HepG2 (cell line): Measurements from ENCODE around the gene MSMP. TPM values are rescaled to one million over a fixed set of nuclear protein-coding genes. Genes with fewer than 3 reads are reported as not detected.

ENCODE experiments used
- ATAC-seq: fragments of 200-7000 bp; cut with Tn5 transposase; 3 replicates; pipeline ENCODE4 v1.9.1; 2020; ENCODE audit warnings: mild to moderate bottlenecking, moderate library complexity
- BruUV-seq: library from RNA; stranded (reverse); fragments of 400-500 nt; replicated peaks from 2 replicates; lab custom pipeline; 2021; lab: Mats Ljungman, UMichigan
- CTCF ChIA-PET: fragments of 300-600 bp; formaldehyde crosslinking; extraction: SDS; loops from one replicate; lab custom pipeline; 2021; ENCODE audit warnings: low total read pairs, inconsistent platforms, low intra/inter-chr PET ratio; lab: Yijun Ruan, JAX
- POLR2A ChIA-PET: fragments of 350-600 bp; sonication (Branson Sonifier 250); formaldehyde crosslinking; loops from one replicate; lab custom pipeline; 2020; ENCODE audit warnings: antibody characterized with exemption, inconsistent platforms; lab: Yijun Ruan, JAX
- DNase-seq: peaks from one replicate; pipeline ENCODE4 v3.0.0-alpha.2; 2015; ENCODE audit warnings: low spot score
- FAIRE-seq: peaks from 3 replicates; lab custom pipeline; 2011; peaks lifted over from hg19 to GRCh38; lab: Jason Lieb, UNC
- H2AFZ ChIP-seq: one replicate; pipeline ENCODE4 v1.6.1; 2011; ENCODE audit warnings: low read length, inconsistent platforms
- H3K27ac ChIP-seq: fragments of 300-600 bp; 3 replicates; pipeline ENCODE4 v1.8.0; 2011; ENCODE audit warnings: mixed run types, mild to moderate bottlenecking, mixed read lengths, low read length, inconsistent platforms; ENCODE audit not compliant: insufficient read depth; ENCODE audit errors: extremely low read length
- H3K27me3 ChIP-seq, 2 experiments: fragments of 200-600 bp in 1 of 2; 2 replicates in 1 of 2; 3 replicates in 1 of 2; pipeline versions ENCODE4 v1.6.0 to v1.8.0; 2011; ENCODE audit warnings: low read length in 2 of 2, mild to moderate bottlenecking in 2 of 2, moderate library complexity in 2 of 2, inconsistent platforms in 1 of 2; ENCODE audit not compliant: insufficient read depth in 2 of 2, control insufficient read depth in 1 of 2
- H3K36me3 ChIP-seq, 2 experiments: fragments of 200-600 bp in 1 of 2; replicated peaks in 1 of 2; 2 replicates in 1 of 2; 3 replicates in 1 of 2; pipeline versions ENCODE4 v1.5.1 to v1.8.0; 2011; ENCODE audit warnings: low read length in 2 of 2, inconsistent platforms in 1 of 2; ENCODE audit not compliant: insufficient read depth in 2 of 2, control insufficient read depth in 1 of 2
- H3K4me1 ChIP-seq: 2 replicates; pipeline ENCODE4 v1.5.1; 2012; ENCODE audit warnings: low read length, inconsistent platforms; ENCODE audit not compliant: insufficient read depth
- H3K4me2 ChIP-seq: 2 replicates; pipeline ENCODE4 v1.6.0; 2011; ENCODE audit warnings: low read depth, low read length, inconsistent platforms
- H3K4me3 ChIP-seq, 3 experiments: fragments of 200-600 bp in 1 of 3; sonication (generic), shearing (Covaris generic) in 1 of 3; replicated peaks in 1 of 3; 2 replicates each; pipeline ENCODE4 v1.5.1; 2011 to 2016; ENCODE audit warnings: low read length in 3 of 3, inconsistent platforms in 2 of 3, low read depth in 2 of 3, mild to moderate bottlenecking in 2 of 3, control low read depth in 1 of 3, mixed read lengths in 1 of 3; ENCODE audit not compliant: insufficient read depth in 1 of 3
- H3K79me2 ChIP-seq: one replicate; pipeline ENCODE4 v1.6.1; 2011; ENCODE audit warnings: low read length, inconsistent platforms; ENCODE audit not compliant: insufficient read depth
- H3K9ac ChIP-seq: 2 replicates; pipeline ENCODE4 v1.6.0; 2011; ENCODE audit warnings: mild to moderate bottlenecking, low read depth, low read length, inconsistent platforms; ENCODE audit not compliant: insufficient read depth
- H3K9me3 ChIP-seq: 2 replicates; pipeline ENCODE4 v1.5.1; 2012; ENCODE audit warnings: mild to moderate bottlenecking, low read length
- H4K20me1 ChIP-seq: 2 replicates; pipeline ENCODE4 v1.6.0; 2011; ENCODE audit warnings: inconsistent platforms, mild to moderate bottlenecking, low read length, moderate library complexity; ENCODE audit not compliant: insufficient read depth
- POLR2G ChIP-seq: fragments of 200-400 bp; formaldehyde crosslinking; IDR thresholded peaks from 2 replicates; pipeline ENCODE4 v1.6.1; 2018; ENCODE audit warnings: mild to moderate bottlenecking, low read depth, low read length, moderate library complexity
- ZFP37 ChIP-seq: sonication (generic); formaldehyde crosslinking; IDR thresholded peaks from 2 replicates; pipeline ENCODE4 v1.4.0; 2020; ENCODE audit warnings: missing genetic modification reagents, borderline replicate concordance
- ZNF354B ChIP-seq: sonication (generic); formaldehyde crosslinking; IDR thresholded peaks from 2 replicates; pipeline ENCODE4 v1.8.0; 2022; ENCODE audit warnings: mild to moderate bottlenecking, missing genetic modification reagents
- WGBS: methylation state at CpG from one replicate; pipeline ENCODE4 v1.1.6; 2017; ENCODE audit warnings: low lambda C conversion rate; 5-methylcytosine and 5-hydroxymethylcytosine counted together
- in situ Hi-C: cut with HindIII; loops from 2 replicates; pipeline ENCODE4 v1.10.0; 2017; ENCODE audit warnings: low pct_unique_long_range_greater_than_20kb; ENCODE audit not compliant: extremely low pct_ligation_motif_present
- intact Hi-C: fragments of 100-400 bp; cut with micrococcal nuclease; formaldehyde crosslinking; loops from one replicate; pipeline ENCODE4 v1.10.0; 2022; ENCODE audit not compliant: unreplicated experiment
- polyA plus RNA-seq, 8 experiments: library from polyadenylated mRNA; depleted of rRNA in 3 of 8; stranded (reverse) in 7 of 8; unstranded in 1 of 8; fragments of >200 nt; fragmentation: Illumina TruSeq in 4 of 8; extraction: Trizol in 4 of 8; gene quantifications; 2 replicates each; pipeline versions ENCODE4 v1.2.1 to v1.2.3, GENCODE V29; 2011 to 2016; ENCODE audit warnings: low read depth in 4 of 8, missing spikeins in 1 of 8, mixed read lengths in 1 of 8; ENCODE audit not compliant: insufficient read depth in 1 of 8
- total RNA-seq, 5 experiments: library from RNA; depleted of rRNA; stranded (reverse); fragments of >200 nt; fragmentation: Illumina TruSeq; extraction: Trizol; gene quantifications; 2 replicates each; pipeline ENCODE4 v1.2.3, GENCODE V29; 2016; ENCODE audit warnings: low read depth in 1 of 5
- TF ChIP-seq, protein P1 (sequence below): sonication (generic); formaldehyde crosslinking; IDR thresholded peaks from 2 replicates; pipeline ENCODE4 v1.4.0; 2020; ENCODE audit warnings: low read depth, missing genetic modification reagents
- TF ChIP-seq, protein P2 (sequence below): sonication (generic); formaldehyde crosslinking; IDR thresholded peaks from 2 replicates; pipeline ENCODE4 v1.8.0; 2022; ENCODE audit warnings: mild to moderate bottlenecking, missing genetic modification reagents, moderate library complexity
- TF ChIP-seq, protein P3 (sequence below): sonication (generic); formaldehyde crosslinking; IDR thresholded peaks from 2 replicates; pipeline ENCODE4 v1.8.0; 2022; ENCODE audit warnings: mild to moderate bottlenecking, missing genetic modification reagents, moderate library complexity

MSMP gene
- total and polyA plus RNA-seq, 2 of the 13 experiments (the other 11 are each of a cell fraction or from before 2014, with no cell fraction given) = 0.24 to 0.46 TPM

DNA sequence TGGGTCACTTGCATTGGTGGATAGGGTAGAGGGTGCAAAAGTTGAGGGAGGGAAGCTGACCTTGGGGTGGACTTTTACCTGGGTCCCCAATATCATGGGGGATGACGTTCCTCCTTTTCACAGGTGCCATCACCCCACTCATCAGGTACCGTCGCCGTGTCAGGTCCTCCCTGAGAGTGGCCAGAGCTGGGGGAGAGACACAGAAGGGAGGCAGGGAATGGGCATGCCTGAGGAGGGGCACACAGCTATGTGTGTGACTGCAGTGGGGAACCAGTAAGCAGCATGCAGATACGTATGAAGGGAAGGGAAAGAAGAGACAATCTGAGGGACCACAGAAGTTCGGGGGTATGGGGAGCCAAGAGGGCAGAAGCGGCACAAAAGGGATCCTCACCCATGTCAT is 15.2 kb downstream of the MSMP start:
- Histone ChIP-seq H3K4me3 (no peak overlapping the region), H3K36me3 (peaks cover 48 to 96% of the 10 kb centered on the region in 2 experiments), H3K79me2 (peaks cover 6% of the 10 kb centered on the region), H3K27me3 (no peaks in the 10 kb centered on the region), H3K9ac (no peak overlapping the region), H4K20me1 (no peaks in the 10 kb centered on the region; the same call in 1 of the 2 replicates), H3K4me2 (no peak overlapping the region), H2AFZ (no peak overlapping the region), H3K4me1 (peaks cover 4% of the 10 kb centered on the region), H3K9me3 (no peaks in the 10 kb centered on the region), H3K27ac (no peak overlapping the region)
- no TSS peak for BruUV-seq
- DNase-seq = no peak
- in situ Hi-C loops = no loop called here
- WGBS = 98% methylated on average over 7 of the region's 7 CpGs
- CTCF ChIA-PET = no interaction called here
- intact Hi-C loops = loop anchor here (10.0 kb wide), 1 partner anchor 244 kb away; the partner anchor contains the start of gene RUSC2
- no peak for ATAC-seq
- FAIRE-seq = no peak
- TF ChIP-seq ZNF354B (CRISPR knock-in tag) (no peak), ZFP37 (CRISPR knock-in tag) (no peak), POLR2G (peak; percentile 13; the same call in 1 of the 2 replicates)
- TF ChIP-seq, protein P1, sequence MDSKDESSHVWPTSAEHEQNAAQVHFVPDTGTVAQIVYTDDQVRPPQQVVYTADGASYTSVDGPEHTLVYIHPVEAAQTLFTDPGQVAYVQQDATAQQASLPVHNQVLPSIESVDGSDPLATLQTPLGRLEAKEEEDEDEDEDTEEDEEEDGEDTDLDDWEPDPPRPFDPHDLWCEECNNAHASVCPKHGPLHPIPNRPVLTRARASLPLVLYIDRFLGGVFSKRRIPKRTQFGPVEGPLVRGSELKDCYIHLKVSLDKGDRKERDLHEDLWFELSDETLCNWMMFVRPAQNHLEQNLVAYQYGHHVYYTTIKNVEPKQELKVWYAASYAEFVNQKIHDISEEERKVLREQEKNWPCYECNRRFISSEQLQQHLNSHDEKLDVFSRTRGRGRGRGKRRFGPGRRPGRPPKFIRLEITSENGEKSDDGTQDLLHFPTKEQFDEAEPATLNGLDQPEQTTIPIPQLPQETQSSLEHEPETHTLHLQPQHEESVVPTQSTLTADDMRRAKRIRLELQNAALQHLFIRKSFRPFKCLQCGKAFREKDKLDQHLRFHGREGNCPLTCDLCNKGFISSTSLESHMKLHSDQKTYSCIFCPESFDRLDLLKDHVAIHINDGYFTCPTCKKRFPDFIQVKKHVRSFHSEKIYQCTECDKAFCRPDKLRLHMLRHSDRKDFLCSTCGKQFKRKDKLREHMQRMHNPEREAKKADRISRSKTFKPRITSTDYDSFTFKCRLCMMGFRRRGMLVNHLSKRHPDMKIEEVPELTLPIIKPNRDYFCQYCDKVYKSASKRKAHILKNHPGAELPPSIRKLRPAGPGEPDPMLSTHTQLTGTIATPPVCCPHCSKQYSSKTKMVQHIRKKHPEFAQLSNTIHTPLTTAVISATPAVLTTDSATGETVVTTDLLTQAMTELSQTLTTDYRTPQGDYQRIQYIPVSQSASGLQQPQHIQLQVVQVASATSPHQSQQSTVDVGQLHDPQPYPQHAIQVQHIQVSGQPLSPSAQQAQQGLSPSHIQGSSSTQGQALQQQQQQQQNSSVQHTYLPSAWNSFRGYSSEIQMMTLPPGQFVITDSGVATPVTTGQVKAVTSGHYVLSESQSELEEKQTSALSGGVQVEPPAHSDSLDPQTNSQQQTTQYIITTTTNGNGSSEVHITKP (CRISPR knock-in tag) = no peak
- TF ChIP-seq, protein P2, sequence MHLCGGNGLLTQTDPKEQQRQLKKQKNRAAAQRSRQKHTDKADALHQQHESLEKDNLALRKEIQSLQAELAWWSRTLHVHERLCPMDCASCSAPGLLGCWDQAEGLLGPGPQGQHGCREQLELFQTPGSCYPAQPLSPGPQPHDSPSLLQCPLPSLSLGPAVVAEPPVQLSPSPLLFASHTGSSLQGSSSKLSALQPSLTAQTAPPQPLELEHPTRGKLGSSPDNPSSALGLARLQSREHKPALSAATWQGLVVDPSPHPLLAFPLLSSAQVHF (CRISPR knock-in tag) = 0 out of 2 replicates have a peak, but pooled peaks have one; percentile 24
- TF ChIP-seq, protein P3, sequence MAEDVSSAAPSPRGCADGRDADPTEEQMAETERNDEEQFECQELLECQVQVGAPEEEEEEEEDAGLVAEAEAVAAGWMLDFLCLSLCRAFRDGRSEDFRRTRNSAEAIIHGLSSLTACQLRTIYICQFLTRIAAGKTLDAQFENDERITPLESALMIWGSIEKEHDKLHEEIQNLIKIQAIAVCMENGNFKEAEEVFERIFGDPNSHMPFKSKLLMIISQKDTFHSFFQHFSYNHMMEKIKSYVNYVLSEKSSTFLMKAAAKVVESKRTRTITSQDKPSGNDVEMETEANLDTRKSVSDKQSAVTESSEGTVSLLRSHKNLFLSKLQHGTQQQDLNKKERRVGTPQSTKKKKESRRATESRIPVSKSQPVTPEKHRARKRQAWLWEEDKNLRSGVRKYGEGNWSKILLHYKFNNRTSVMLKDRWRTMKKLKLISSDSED (CRISPR knock-in tag) = no peak
- POLR2A ChIA-PET = interaction anchor here (1.3 to 2.0 kb wide), 4 partner anchors 8 to 78 kb away, joined by 4 to 19 read pairs (median 6); partner anchors contain the start of genes GBA2 and RGP1
